COLO668 (cell line): ENCODE results near the gene ATG3.
A peak's percentile ranks its signal among the peaks of the same experiment; 100 is the strongest.

Experiments used
- DNase-seq: peaks from one replicate; lab custom pipeline; 2025; ENCODE audit not compliant: unreplicated experiment; lab: John Stamatoyannopoulos, UW

The ATG3 gene

GRCh38 chr3:112561734-112562529 is at the start of gene ATG3, which contains the start of gene SLC35A5:
ATG3 (minus strand) TSS chr3:112561962; CDS start chr3:112561528, 434 bp downstream.
SLC35A5 (plus strand) TSS chr3:112562045; CDS start chr3:112563404, 1,359 bp downstream.
- DNase-seq = peak; percentile 94

- DNase-seq = no peak
These were observed 48.4 kb upstream of the ATG3 start for GRCh38 chr3:112610121-112610520.

GRCh38 chr3:112607863-112608262 is 46.1 kb upstream of the ATG3 start:
- DNase-seq = no peak

- no peak for DNase-seq
These were observed 44.3 kb upstream of the ATG3 start for GRCh38 chr3:112606098-112606497.

GRCh38 chr3:112605285-112605684 is 43.5 kb upstream of the ATG3 start:
- DNase-seq = no peak

GRCh38 chr3:112604536-112604935 is 42.8 kb upstream of the ATG3 start:
- DNase-seq = no peak

- no peak for DNase-seq
These were observed 40.6 kb upstream of the ATG3 start for GRCh38 chr3:112602217-112602838.

GRCh38 chr3:112598731-112599130 is 37.0 kb upstream of the ATG3 start:
- DNase-seq = no peak

GRCh38 chr3:112597945-112598344 is 36.2 kb upstream of the ATG3 start:
- DNase-seq = no peak

GRCh38 chr3:112594856-112595255 is 33.1 kb upstream of the ATG3 start:
- DNase-seq = no peak

GRCh38 chr3:112593258-112593657 is 31.5 kb upstream of the ATG3 start:
- DNase-seq = no peak

- DNase-seq = no peak
These were observed 25.6 kb upstream of the ATG3 start for GRCh38 chr3:112587336-112587735.

- DNase-seq = no peak
These were observed 24.0 kb upstream of the ATG3 start for GRCh38 chr3:112585782-112586181.

GRCh38 chr3:112583105-112583504 is 21.3 kb upstream of the ATG3 start:
- DNase-seq = no peak

GRCh38 chr3:112582244-112582874 is 20.6 kb upstream of the ATG3 start:
- DNase-seq = peak; percentile 3

GRCh38 chr3:112579697-112580096 is 17.9 kb upstream of the ATG3 start:
- DNase-seq = no peak

GRCh38 chr3:112579232-112579631 is 17.5 kb upstream of the ATG3 start:
- DNase-seq = no peak

GRCh38 chr3:112572701-112573100 is 10.9 kb upstream of the ATG3 start:
- no peak for DNase-seq

GRCh38 chr3:112569265-112569664 is 7.5 kb upstream of the ATG3 start:
- DNase-seq = no peak

- DNase-seq = no peak
These were observed 6.9 kb upstream of the ATG3 start for GRCh38 chr3:112568642-112569041.

- DNase-seq = no peak
These were observed 3.2 kb upstream of the ATG3 start for GRCh38 chr3:112564940-112565305.
